Esophagus muscularis mucosa (tissue), 3 donors: ENCODE data around the gene ING2.

Experiments
- POLR2A ChIP-seq: fragments of 450-650 bp; IDR thresholded peaks from one replicate; pipeline ENCODE4 v1.6.1; 2017; ENCODE audit warnings: antibody characterized with exemption, moderate library complexity, mild to moderate bottlenecking, low read depth
- TF ChIP-seq, protein P1 (sequence below), 3 experiments: fragments of 200-600 bp in 2 of 3; fragments of 450-650 bp in 1 of 3; sonication (generic) in 2 of 3; IDR thresholded peaks; one replicate each; pipeline ENCODE4 v1.5.1; 2017 to 2019; ENCODE audit warnings: antibody characterized with exemption in 3 of 3, mild to moderate bottlenecking in 2 of 3, moderate library complexity in 1 of 3

- no peak for TF ChIP-seq POLR2A
- TF ChIP-seq, protein P1, sequence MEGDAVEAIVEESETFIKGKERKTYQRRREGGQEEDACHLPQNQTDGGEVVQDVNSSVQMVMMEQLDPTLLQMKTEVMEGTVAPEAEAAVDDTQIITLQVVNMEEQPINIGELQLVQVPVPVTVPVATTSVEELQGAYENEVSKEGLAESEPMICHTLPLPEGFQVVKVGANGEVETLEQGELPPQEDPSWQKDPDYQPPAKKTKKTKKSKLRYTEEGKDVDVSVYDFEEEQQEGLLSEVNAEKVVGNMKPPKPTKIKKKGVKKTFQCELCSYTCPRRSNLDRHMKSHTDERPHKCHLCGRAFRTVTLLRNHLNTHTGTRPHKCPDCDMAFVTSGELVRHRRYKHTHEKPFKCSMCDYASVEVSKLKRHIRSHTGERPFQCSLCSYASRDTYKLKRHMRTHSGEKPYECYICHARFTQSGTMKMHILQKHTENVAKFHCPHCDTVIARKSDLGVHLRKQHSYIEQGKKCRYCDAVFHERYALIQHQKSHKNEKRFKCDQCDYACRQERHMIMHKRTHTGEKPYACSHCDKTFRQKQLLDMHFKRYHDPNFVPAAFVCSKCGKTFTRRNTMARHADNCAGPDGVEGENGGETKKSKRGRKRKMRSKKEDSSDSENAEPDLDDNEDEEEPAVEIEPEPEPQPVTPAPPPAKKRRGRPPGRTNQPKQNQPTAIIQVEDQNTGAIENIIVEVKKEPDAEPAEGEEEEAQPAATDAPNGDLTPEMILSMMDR (IDR thresholded peaks at IDR 0.05), result no peak
Observed at GRCh38 chr4:183458005-183458404, 46.9 kb upstream of the ING2 start.
